ENCODE measurements around the gene TRAF5.
"Not testable (repeated sequence)": the region's sequence is repeated elsewhere in the genome, so short reads cannot be mapped to it uniquely, and the experiment has no call there.

The TRAF5 gene

GRCh38 chr1:211407749-211408148 is 81.1 kb downstream of the TRAF5 start:
- H3K4me1 ChIP-seq (ENCODE audit: low read depth, poor library complexity, severe bottlenecking); H3K79me2 ChIP-seq (ENCODE audit: insufficient read depth, low read depth); H4K20me1 ChIP-seq (ENCODE audit: insufficient read depth); H3K4me2 ChIP-seq; H3K27ac ChIP-seq; H2AFZ ChIP-seq (ENCODE audit: low read depth); H3K9ac ChIP-seq; H3K36me3 ChIP-seq (ENCODE audit: insufficient read depth); H3K4me3 ChIP-seq (IDR thresholded peaks at IDR 0.05; ENCODE audit: insufficient read depth, low read depth, low read length); H3K27me3 ChIP-seq (ENCODE audit: insufficient read depth, low read depth): not testable (repeated sequence)

GRCh38 chr1:211411639-211412038 is 85.0 kb downstream of the TRAF5 start:
- Histone ChIP-seq H3K4me2 (no peak overlapping the region), H3K9ac (no peak overlapping the region), H3K4me3 (IDR thresholded peaks at IDR 0.05; ENCODE audit: insufficient read depth, low read depth, low read length) (no peak overlapping the region), H3K36me3 (ENCODE audit: insufficient read depth) (no peaks in the 10 kb centered on the region), H4K20me1 (ENCODE audit: insufficient read depth) (no peaks in the 10 kb centered on the region), H3K79me2 (ENCODE audit: insufficient read depth, low read depth) (no peaks in the 10 kb centered on the region), H3K27me3 (ENCODE audit: insufficient read depth, low read depth) (no peaks in the 10 kb centered on the region), H3K27ac (no peak overlapping the region), H3K4me1 (ENCODE audit: low read depth, poor library complexity, severe bottlenecking) (no peaks in the 10 kb centered on the region), H2AFZ (ENCODE audit: low read depth) (no peak overlapping the region)
- TF ChIP-seq CTCF (conservative IDR thresholded peaks at IDR 0.05; ENCODE audit: low read depth, low read length) = no peak

GRCh38 chr1:211415700-211416099 is 89.1 kb downstream of the TRAF5 start:
- Histone ChIP-seq H3K27me3 (ENCODE audit: insufficient read depth, low read depth) (no peaks in the 10 kb centered on the region), H3K4me2 (no peak overlapping the region), H3K79me2 (ENCODE audit: insufficient read depth, low read depth) (no peaks in the 10 kb centered on the region), H3K9ac (no peak overlapping the region), H3K36me3 (ENCODE audit: insufficient read depth) (no peaks in the 10 kb centered on the region), H3K27ac (no peak overlapping the region), H3K4me1 (ENCODE audit: low read depth, poor library complexity, severe bottlenecking) (peaks cover 24% of the 10 kb centered on the region), H3K4me3 (IDR thresholded peaks at IDR 0.05; ENCODE audit: insufficient read depth, low read depth, low read length) (no peak overlapping the region), H2AFZ (ENCODE audit: low read depth) (no peak overlapping the region), H4K20me1 (ENCODE audit: insufficient read depth) (no peaks in the 10 kb centered on the region)
- TF ChIP-seq CTCF (conservative IDR thresholded peaks at IDR 0.05; ENCODE audit: low read depth, low read length) = no peak

GRCh38 chr1:211416246-211416627 is 89.6 kb downstream of the TRAF5 start:
- H4K20me1 ChIP-seq (ENCODE audit: insufficient read depth); H2AFZ ChIP-seq (ENCODE audit: low read depth); H3K27me3 ChIP-seq (ENCODE audit: insufficient read depth, low read depth); H3K4me2 ChIP-seq; H3K9ac ChIP-seq; H3K4me3 ChIP-seq (IDR thresholded peaks at IDR 0.05; ENCODE audit: insufficient read depth, low read depth, low read length); H3K36me3 ChIP-seq (ENCODE audit: insufficient read depth); H3K79me2 ChIP-seq (ENCODE audit: insufficient read depth, low read depth); H3K27ac ChIP-seq: not testable (repeated sequence)
- peaks cover 29% of the 10 kb centered on the region for H3K4me1 ChIP-seq (ENCODE audit: low read depth, poor library complexity, severe bottlenecking)

GRCh38 chr1:211416628-211417323 is 90.1 kb downstream of the TRAF5 start:
- not testable (repeated sequence) for H3K27me3 ChIP-seq (ENCODE audit: insufficient read depth, low read depth); H3K9ac ChIP-seq; H3K4me2 ChIP-seq; H3K36me3 ChIP-seq (ENCODE audit: insufficient read depth); H3K79me2 ChIP-seq (ENCODE audit: insufficient read depth, low read depth); H2AFZ ChIP-seq (ENCODE audit: low read depth); H4K20me1 ChIP-seq (ENCODE audit: insufficient read depth); H3K27ac ChIP-seq; H3K4me3 ChIP-seq (IDR thresholded peaks at IDR 0.05; ENCODE audit: insufficient read depth, low read depth, low read length)
- H3K4me1 ChIP-seq (ENCODE audit: low read depth, poor library complexity, severe bottlenecking) = peaks cover 35% of the 10 kb centered on the region

- no peak overlapping the region for H3K9ac ChIP-seq
These were observed 93.8 kb downstream of the TRAF5 start for GRCh38 chr1:211420389-211420788.

More at GRCh38 chr1:211420389-211420788, 93.8 kb downstream of the TRAF5 start:
- Histone ChIP-seq H3K4me1 (ENCODE audit: low read depth, poor library complexity, severe bottlenecking) (peaks cover 38% of the 10 kb centered on the region), H4K20me1 (ENCODE audit: insufficient read depth) (no peaks in the 10 kb centered on the region), H3K4me2 (peak overlapping the region; percentile 23), H3K4me3 (IDR thresholded peaks at IDR 0.05; ENCODE audit: insufficient read depth, low read depth, low read length) (peak overlapping the region; percentile 53), H3K27ac (peak overlapping the region; percentile 15), H3K27me3 (ENCODE audit: insufficient read depth, low read depth) (no peaks in the 10 kb centered on the region), H2AFZ (ENCODE audit: low read depth) (peak overlapping the region; percentile 5; the same call in 1 of the 2 replicates), H3K36me3 (ENCODE audit: insufficient read depth) (no peaks in the 10 kb centered on the region), H3K79me2 (ENCODE audit: insufficient read depth, low read depth) (no peaks in the 10 kb centered on the region)
- TF ChIP-seq CTCF (conservative IDR thresholded peaks at IDR 0.05; ENCODE audit: low read depth, low read length) = no peak

Data from KMS-11 (cell line).